ENCODE results near the gene SSU72.
"Not testable (repeated sequence)": the region's sequence is repeated elsewhere in the genome, so short reads cannot be mapped to it uniquely, and the experiment has no call there.

The SSU72 gene

GRCh38 chr1:1595341-1595740 is 20.7 kb upstream of the SSU72 start:
- not testable (repeated sequence) for H3K4me1 Mint-ChIP-seq (ENCODE audit: low read depth); H3K9me3 Mint-ChIP-seq; H3K4me3 Mint-ChIP-seq; H3K27me3 Mint-ChIP-seq (ENCODE audit: low read depth); H3K36me3 Mint-ChIP-seq (ENCODE audit: low read depth); DNase-seq (ENCODE audit: low spot score); H3K27ac Mint-ChIP-seq

- Mint-ChIP-seq H3K9me3 (no peaks in the 10 kb centered on the region), H3K36me3 (ENCODE audit: low read depth) (no peaks in the 10 kb centered on the region), H3K27me3 (ENCODE audit: low read depth) (peaks cover 5% of the 10 kb centered on the region), H3K4me1 (ENCODE audit: low read depth) (peaks cover 3% of the 10 kb centered on the region), H3K4me3 (no peak overlapping the region), H3K27ac (no peak overlapping the region)
- DNase-seq (ENCODE audit: low spot score), result no peak
Measured at GRCh38 chr1:1594602-1595260, 20.1 kb upstream of the SSU72 start.

- no peak for DNase-seq (ENCODE audit: low spot score)
- Mint-ChIP-seq H3K4me1 (ENCODE audit: low read depth) (peaks cover 2% of the 10 kb centered on the region), H3K9me3 (no peaks in the 10 kb centered on the region), H3K27me3 (ENCODE audit: low read depth) (peaks cover 5% of the 10 kb centered on the region), H3K27ac (no peak overlapping the region), H3K4me3 (no peak overlapping the region), H3K36me3 (ENCODE audit: low read depth) (no peaks in the 10 kb centered on the region)
Measured at GRCh38 chr1:1593834-1594601, 19.4 kb upstream of the SSU72 start.

GRCh38 chr1:1591452-1591851 is 16.8 kb upstream of the SSU72 start:
- Mint-ChIP-seq H3K4me1 (ENCODE audit: low read depth) (no peaks in the 10 kb centered on the region), H3K36me3 (ENCODE audit: low read depth) (no peaks in the 10 kb centered on the region), H3K27me3 (ENCODE audit: low read depth) (no peaks in the 10 kb centered on the region), H3K27ac (no peak overlapping the region), H3K4me3 (no peak overlapping the region), H3K9me3 (no peaks in the 10 kb centered on the region)
- DNase-seq (ENCODE audit: low spot score), result no peak

GRCh38 chr1:1583347-1584010 is 8.8 kb upstream of the SSU72 start:
- DNase-seq (ENCODE audit: low spot score), result no peak
- peaks cover 8% of the 10 kb centered on the region for H3K27me3 Mint-ChIP-seq (ENCODE audit: low read depth)
- H3K4me1 Mint-ChIP-seq (ENCODE audit: low read depth), result no peaks in the 10 kb centered on the region
- no peak overlapping the region for H3K27ac Mint-ChIP-seq
- H3K36me3 Mint-ChIP-seq (ENCODE audit: low read depth), result no peaks in the 10 kb centered on the region
- H3K4me3 Mint-ChIP-seq, result no peak overlapping the region
- H3K9me3 Mint-ChIP-seq, result no peaks in the 10 kb centered on the region

- no peak for DNase-seq (ENCODE audit: low spot score)
- Mint-ChIP-seq H3K27ac (no peak overlapping the region), H3K4me1 (ENCODE audit: low read depth) (no peaks in the 10 kb centered on the region), H3K27me3 (ENCODE audit: low read depth) (peaks cover 8% of the 10 kb centered on the region), H3K4me3 (no peak overlapping the region), H3K36me3 (ENCODE audit: low read depth) (no peaks in the 10 kb centered on the region), H3K9me3 (no peaks in the 10 kb centered on the region)
Measured at GRCh38 chr1:1582585-1583346, 8.1 kb upstream of the SSU72 start.

- Mint-ChIP-seq H3K4me1 (ENCODE audit: low read depth) (peaks cover 13% of the 10 kb centered on the region), H3K27me3 (ENCODE audit: low read depth) (peaks cover 8% of the 10 kb centered on the region), H3K27ac (no peak overlapping the region), H3K4me3 (no peak overlapping the region), H3K9me3 (no peaks in the 10 kb centered on the region), H3K36me3 (ENCODE audit: low read depth) (peaks cover 5% of the 10 kb centered on the region)
- DNase-seq (ENCODE audit: low spot score), result no peak
Measured at GRCh38 chr1:1578371-1578940, 3.8 kb upstream of the SSU72 start.

GRCh38 chr1:1577367-1578011 is 2.8 kb upstream of the SSU72 start:
- Mint-ChIP-seq H3K27ac (no peak overlapping the region), H3K4me3 (no peak overlapping the region), H3K27me3 (ENCODE audit: low read depth) (peaks cover 8% of the 10 kb centered on the region), H3K4me1 (ENCODE audit: low read depth) (peaks cover 13% of the 10 kb centered on the region), H3K36me3 (ENCODE audit: low read depth) (peaks cover 9% of the 10 kb centered on the region), H3K9me3 (no peaks in the 10 kb centered on the region)
- DNase-seq (ENCODE audit: low spot score), result no peak

- no peaks in the 10 kb centered on the region for H3K9me3 Mint-ChIP-seq
- peaks cover 17% of the 10 kb centered on the region for H3K4me1 Mint-ChIP-seq (ENCODE audit: low read depth)
- H3K36me3 Mint-ChIP-seq (ENCODE audit: low read depth), result peaks cover 21% of the 10 kb centered on the region
- H3K27me3 Mint-ChIP-seq (ENCODE audit: low read depth), result no peaks in the 10 kb centered on the region
- DNase-seq (ENCODE audit: low spot score), result no peak
- H3K27ac Mint-ChIP-seq, result peak overlapping the region; percentile 99
- peak overlapping the region; percentile 96 for H3K4me3 Mint-ChIP-seq
Measured at GRCh38 chr1:1573843-1574720, 581 bp downstream of the SSU72 start.

- Mint-ChIP-seq H3K4me1 (ENCODE audit: low read depth) (peaks cover 10% of the 10 kb centered on the region), H3K27me3 (ENCODE audit: low read depth) (no peaks in the 10 kb centered on the region), H3K9me3 (no peaks in the 10 kb centered on the region), H3K36me3 (ENCODE audit: low read depth) (peaks cover 39% of the 10 kb centered on the region), H3K4me3 (no peak overlapping the region), H3K27ac (no peak overlapping the region)
- no peak for DNase-seq (ENCODE audit: low spot score)
Measured at GRCh38 chr1:1569341-1569740, 5.3 kb downstream of the SSU72 start.

GRCh38 chr1:1567891-1568291 is 6.8 kb downstream of the SSU72 start:
- H3K27ac Mint-ChIP-seq, result no peak overlapping the region

GRCh38 chr1:1567152-1567875 is 7.3 kb downstream of the SSU72 start:
- Mint-ChIP-seq H3K9me3 (no peaks in the 10 kb centered on the region), H3K4me1 (ENCODE audit: low read depth) (peaks cover 8% of the 10 kb centered on the region), H3K27ac (no peak overlapping the region), H3K36me3 (ENCODE audit: low read depth) (peaks cover 38% of the 10 kb centered on the region), H3K4me3 (no peak overlapping the region), H3K27me3 (ENCODE audit: low read depth) (no peaks in the 10 kb centered on the region)
- DNase-seq (ENCODE audit: low spot score), result no peak

More at GRCh38 chr1:1567891-1568291, 6.8 kb downstream of the SSU72 start:
- no peak for DNase-seq (ENCODE audit: low spot score)
- H3K27me3 Mint-ChIP-seq (ENCODE audit: low read depth), result no peaks in the 10 kb centered on the region
- H3K4me1 Mint-ChIP-seq (ENCODE audit: low read depth), result peaks cover 8% of the 10 kb centered on the region
- H3K9me3 Mint-ChIP-seq, result no peaks in the 10 kb centered on the region
- H3K4me3 Mint-ChIP-seq, result no peak overlapping the region
- H3K36me3 Mint-ChIP-seq (ENCODE audit: low read depth), result peaks cover 41% of the 10 kb centered on the region
